ENCODE results near the gene EXTL1.

- TF ChIP-seq, protein P1, sequence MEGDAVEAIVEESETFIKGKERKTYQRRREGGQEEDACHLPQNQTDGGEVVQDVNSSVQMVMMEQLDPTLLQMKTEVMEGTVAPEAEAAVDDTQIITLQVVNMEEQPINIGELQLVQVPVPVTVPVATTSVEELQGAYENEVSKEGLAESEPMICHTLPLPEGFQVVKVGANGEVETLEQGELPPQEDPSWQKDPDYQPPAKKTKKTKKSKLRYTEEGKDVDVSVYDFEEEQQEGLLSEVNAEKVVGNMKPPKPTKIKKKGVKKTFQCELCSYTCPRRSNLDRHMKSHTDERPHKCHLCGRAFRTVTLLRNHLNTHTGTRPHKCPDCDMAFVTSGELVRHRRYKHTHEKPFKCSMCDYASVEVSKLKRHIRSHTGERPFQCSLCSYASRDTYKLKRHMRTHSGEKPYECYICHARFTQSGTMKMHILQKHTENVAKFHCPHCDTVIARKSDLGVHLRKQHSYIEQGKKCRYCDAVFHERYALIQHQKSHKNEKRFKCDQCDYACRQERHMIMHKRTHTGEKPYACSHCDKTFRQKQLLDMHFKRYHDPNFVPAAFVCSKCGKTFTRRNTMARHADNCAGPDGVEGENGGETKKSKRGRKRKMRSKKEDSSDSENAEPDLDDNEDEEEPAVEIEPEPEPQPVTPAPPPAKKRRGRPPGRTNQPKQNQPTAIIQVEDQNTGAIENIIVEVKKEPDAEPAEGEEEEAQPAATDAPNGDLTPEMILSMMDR (conservative IDR thresholded peaks at IDR 0.05): no peak
- no peak for TF ChIP-seq ZFX (IDR thresholded peaks at IDR 0.05)
Measured at GRCh38 chr1:25990702-25991395, 30.7 kb upstream of the EXTL1 start.
